Retina (tissue), 1 donor: ENCODE data around the gene CNNM4.
"Not testable (repeated sequence)": the region's sequence is repeated elsewhere in the genome, so short reads cannot be mapped to it uniquely, and the experiment has no call there.

Source experiments
- DNase-seq: peaks from one replicate; pipeline ENCODE4 v3.0.0-alpha.2; 2016

Gene CNNM4

DNA sequence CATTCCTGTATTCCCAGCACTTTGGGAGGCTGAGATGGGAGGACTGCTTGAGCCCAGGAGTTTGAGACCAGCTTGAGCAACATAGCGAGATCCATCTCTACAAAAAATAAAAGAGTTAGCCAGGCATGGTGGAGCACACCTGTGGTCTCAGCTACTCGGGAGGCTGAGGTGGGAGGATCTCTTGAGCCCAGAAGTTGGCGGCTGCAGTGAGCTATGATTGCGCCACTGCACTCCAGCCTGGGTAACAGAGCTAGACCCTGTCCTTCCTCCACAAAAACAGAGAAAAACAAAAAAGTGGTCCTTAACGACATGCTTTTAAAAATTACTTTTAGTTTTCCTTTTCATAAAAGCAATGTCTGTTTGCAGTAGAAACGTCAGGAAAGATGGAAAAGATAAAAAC, 35.8 kb downstream of the CNNM4 start:
- not testable (repeated sequence) for DNase-seq

DNA sequence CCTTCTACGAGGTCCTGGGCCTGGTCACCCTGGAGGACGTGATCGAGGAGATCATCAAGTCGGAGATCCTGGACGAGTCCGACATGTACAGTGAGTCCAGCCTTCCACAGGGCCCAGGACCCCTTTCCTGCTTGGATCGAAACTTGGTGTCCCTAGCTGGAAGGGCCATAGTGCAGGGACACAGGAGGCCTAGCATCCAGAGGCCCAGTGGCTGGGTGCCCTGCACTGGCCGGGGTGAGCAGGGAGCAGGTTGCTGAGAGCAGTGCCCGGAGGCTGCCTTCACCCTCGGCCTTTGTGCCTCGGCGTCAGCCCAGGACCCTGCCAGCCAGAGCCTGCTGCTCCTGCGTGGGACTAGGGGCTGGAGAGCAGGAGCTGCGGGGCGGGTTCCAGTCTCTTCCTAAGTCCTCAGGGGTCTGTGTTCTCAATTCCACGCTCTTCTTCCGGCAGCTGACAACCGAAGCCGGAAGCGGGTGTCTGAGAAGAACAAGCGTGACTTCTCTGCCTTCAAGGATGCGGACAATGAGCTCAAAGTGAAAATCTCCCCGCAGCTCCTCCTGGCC, 36.4 kb downstream of the CNNM4 start:
- DNase-seq, result no peak

DNA sequence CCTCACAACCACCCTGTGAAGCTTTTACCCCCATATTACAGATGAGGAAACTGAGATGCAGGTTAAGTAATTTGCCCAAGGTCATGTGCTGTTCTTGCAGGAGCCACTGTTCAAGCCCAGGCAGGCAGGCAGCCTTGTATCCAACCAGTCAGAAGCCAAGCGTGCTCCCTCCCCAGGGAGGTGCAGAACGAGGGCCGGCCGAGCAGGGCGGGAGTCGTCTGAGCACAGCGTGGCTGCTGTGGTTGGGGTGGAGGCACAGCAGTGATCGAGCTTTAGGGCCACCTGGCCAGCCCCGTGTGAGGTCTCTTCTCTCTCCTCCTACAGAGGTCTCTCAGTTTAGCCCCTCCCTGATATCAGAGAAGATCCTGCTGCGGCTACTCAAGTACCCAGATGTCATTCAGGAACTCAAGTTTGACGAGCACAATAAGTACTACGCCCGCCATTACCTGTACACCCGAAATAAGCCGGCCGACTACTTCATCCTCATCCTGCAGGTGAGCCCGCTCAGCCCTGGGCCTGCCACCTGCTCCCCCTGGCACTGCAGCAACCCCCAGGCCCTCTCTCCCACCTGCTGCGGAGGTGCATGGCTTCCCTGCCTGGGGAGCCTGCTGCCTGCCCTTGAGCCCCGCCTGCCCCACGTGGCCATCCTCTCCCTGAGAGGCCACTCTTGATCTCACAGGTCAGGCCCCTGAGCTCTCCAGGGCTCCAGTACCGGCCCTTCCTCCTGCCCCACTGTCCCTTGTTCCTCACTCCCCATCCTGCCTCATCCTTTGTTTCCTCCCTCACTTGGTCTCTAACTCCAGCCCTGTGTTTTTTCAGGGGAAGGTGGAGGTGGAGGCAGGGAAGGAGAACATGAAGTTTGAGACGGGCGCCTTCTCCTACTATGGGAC, 38.3 kb downstream of the CNNM4 start:
- DNase-seq, result no peak

GRCh38 chr2:96799623-96799935, 38.9 kb downstream of the CNNM4 start:
- DNase-seq, result no peak

- DNase-seq, result no peak
These were observed 39.6 kb downstream of the CNNM4 start for GRCh38 chr2:96800061-96801004.

GRCh38 chr2:96801005-96801785, 40.5 kb downstream of the CNNM4 start:
- DNase-seq, result peak; percentile 78

DNA sequence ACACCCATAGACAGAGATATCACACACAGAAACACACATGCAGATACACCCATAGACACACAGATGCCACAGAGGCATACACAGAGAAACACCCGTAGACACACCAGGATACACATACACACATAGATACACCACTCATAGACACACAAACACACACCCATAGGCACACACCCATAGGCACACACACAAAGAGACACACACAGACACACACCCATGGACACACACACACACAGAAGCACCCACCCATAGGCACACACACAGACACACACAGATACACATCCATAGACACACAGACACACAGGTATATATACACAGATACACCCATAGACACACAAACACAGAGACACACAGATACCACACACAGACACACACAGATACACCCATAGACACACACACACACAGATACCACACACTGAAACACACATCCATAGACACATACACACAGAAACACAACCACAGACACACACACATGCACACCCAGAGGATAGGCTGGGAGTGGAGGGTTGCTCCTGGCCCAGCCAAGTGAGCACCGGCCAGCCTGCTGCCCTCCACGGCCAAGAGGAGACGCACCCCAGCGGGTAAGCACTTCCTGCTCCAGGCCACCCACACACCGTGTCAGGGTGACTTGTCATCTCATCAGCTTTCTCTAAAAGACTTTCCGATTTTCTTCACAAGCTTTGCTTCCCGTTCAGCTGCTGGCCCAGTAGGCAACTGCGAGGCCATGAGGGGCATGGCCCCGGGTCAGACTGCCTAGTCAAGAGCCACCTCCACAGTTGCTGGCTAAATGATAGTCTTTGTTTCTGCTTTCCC, 41.3 kb downstream of the CNNM4 start:
- DNase-seq, result no peak

DNA sequence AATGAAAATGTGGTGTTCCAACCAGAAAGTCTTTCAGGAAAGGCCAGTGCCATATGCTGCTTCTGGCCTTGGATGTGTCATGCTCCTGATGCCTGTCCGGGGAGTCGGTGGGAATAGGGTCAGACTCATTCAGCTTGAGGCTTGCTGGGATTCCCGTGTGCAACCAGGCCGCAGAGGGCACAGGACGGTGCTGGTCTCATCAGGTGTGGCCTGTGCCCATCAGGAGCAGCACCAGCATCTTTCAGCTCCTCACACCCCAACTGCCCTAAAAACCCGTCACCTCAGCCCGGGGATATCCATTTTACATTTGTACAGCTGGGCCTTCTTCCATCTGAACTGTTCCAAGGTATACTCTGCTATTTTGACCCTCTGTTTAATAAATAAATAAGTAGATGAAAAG, 42.0 kb downstream of the CNNM4 start:
- no peak for DNase-seq

DNA sequence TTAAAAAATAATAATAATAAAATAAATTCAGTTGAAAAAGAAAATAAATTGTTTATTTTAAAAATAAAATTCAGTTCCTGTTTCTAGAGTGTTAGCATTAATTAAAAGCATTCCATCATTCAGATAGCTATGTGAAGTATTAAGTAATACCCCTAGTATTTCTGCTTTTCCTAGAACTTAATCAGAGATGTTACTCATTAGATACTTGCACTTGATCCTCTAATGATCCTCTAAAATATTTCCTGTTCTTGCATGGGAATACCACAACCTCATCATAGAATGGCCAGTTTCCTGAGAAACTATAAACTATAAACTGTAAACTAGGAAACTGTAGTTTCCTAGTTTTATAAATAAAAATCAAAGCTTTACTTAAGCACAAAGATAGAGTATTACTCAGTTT, 44.3 kb downstream of the CNNM4 start:
- no peak for DNase-seq

DNA sequence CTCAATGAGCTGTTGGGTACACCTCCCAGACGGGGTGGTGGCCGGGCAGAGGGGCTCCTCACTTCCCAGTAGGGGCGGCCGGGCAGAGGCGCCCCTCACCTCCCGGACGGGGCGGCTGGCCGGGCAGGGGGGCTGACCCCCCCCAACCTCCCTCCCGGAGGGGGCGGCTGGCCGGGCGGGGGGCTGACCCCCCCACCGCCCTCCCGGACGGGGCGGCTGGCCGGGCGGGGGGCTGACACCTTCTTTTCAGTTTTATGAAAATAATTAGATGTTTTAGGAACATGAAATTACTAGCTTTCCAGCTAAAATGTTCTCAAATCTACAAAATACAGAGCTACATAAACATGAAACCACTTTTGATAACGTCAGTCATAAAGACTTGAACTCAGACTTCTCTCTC, 45.2 kb downstream of the CNNM4 start:
- DNase-seq, result not testable (repeated sequence)

DNA sequence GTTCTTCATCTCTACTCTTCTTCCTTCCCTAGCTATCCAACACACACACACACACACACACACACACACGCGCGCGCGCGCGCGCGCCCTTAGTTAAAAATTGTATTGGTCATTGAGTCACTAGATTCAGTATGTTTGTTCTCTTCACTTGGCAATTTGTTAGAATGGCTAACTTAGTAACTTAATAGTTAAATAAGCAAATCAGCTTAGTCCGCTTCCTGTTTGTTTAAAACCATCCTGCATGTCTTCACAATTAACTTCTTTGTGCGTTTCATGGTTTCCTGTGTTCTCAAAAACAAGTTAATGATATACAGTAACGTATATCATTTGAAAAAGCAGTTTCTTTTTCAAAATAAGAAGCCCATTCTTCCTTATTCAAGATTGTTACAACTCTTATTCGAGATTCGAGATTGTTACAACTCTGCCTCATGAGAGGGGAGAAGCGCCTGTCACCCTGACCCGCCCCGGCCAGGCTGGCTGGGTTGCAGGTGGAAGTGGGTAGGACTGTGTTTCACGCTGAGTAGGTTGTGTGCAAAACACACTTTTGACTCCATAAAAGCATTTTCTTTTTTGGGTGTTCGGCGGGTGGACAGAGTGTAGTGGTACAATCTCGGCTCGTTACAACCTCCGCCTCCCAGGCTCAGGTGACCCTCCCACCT, 45.9 kb downstream of the CNNM4 start:
- no peak for DNase-seq

DNA sequence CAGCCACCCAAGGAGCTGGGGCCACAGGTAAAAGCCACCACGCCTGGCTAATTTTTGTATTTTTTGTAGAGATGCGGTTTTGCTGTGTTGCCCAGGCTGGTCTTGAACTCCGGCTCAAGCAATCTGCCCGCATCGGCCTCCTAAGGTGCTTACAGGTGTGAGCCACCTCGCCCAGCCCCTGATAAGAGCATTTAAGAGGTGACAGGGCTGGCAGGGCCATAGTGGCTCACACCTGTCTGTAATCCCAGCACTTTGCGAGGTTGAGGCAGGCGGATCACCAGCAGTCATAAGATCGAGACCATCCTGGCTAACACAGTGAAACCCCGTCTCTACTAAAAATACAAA, 46.4 kb downstream of the CNNM4 start:
- DNase-seq, result no peak

- no peak for DNase-seq
These were observed 47.6 kb downstream of the CNNM4 start for GRCh38 chr2:96808176-96808837.

- DNase-seq, result no peak
These were observed 48.6 kb downstream of the CNNM4 start for GRCh38 chr2:96809216-96809882.

GRCh38 chr2:96809951-96810782, 49.5 kb downstream of the CNNM4 start:
- no peak for DNase-seq

DNA sequence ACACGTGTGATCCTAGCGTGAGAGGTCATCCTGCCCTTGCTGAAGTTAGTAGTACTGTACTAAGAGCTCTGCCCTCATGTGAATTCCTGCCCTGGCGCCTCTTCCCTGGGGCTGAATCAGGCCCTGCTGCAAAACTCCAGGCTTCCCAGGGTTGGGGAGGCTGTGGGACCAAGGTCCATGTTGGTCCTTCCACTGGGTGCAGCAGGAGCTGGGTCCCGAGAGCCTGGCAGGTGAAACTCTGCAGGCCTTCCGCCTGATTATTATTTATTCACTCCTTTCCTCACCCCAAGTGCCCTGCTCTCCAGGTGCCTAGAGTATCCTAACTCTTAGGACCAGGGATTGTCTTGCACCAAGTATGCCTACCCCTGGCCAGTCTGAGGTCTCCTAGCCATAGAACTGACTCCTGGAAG, 50.1 kb downstream of the CNNM4 start:
- DNase-seq, result no peak

- DNase-seq, result no peak
These were observed 51.2 kb downstream of the CNNM4 start for GRCh38 chr2:96811917-96812316.

GRCh38 chr2:96813656-96814055, 53.0 kb downstream of the CNNM4 start:
- DNase-seq, result no peak
